ENCODE measurements around the gene IL4R.

- TF ChIP-seq POLR2A (IDR thresholded peaks at IDR 0.05): no peak
- no peak for TF ChIP-seq CTCF (IDR thresholded peaks at IDR 0.05)
These were observed 80.7 kb downstream of the IL4R start for GRCh38 chr16:27394516-27394915.
